SK-N-SH (cell line): ENCODE measurements around the gene MAP7.

ENCODE experiments used
- CTCF ChIP-seq: fragments of 200-600 bp; sonication (generic); IDR thresholded peaks from 2 replicates; pipeline ENCODE4 v1.6.1; 2017; ENCODE audit warnings: antibody characterized with exemption, mild to moderate bottlenecking, moderate library complexity
- EP300 ChIP-seq, 2 experiments: IDR thresholded peaks; 2 replicates each; pipeline versions ENCODE4 v1.4.0 to v1.6.1; 2012; ENCODE audit warnings: borderline replicate concordance in 1 of 2, low read depth in 1 of 2, low read length in 1 of 2
- GABPA ChIP-seq: IDR thresholded peaks from 2 replicates; pipeline ENCODE4 v1.4.0; 2012; ENCODE audit warnings: low read depth, mild to moderate bottlenecking
- IRF3 ChIP-seq: fragments of 150-350 bp; IDR thresholded peaks from 2 replicates; pipeline ENCODE4 v1.6.1; 2016; ENCODE audit warnings: mild to moderate bottlenecking, low read depth, low read length
- MXI1 ChIP-seq: IDR thresholded peaks from 2 replicates; pipeline ENCODE4 v1.6.1; 2012; ENCODE audit warnings: mild to moderate bottlenecking, low read depth, low read length, improper control_type of control experiment
- REST ChIP-seq: IDR thresholded peaks from 2 replicates; pipeline ENCODE4 v1.6.1; 2012; ENCODE audit warnings: mild to moderate bottlenecking, low read depth, low read length, moderate library complexity
- SIN3A ChIP-seq: IDR thresholded peaks from 2 replicates; pipeline ENCODE4 v1.6.1; 2012; ENCODE audit warnings: low read depth, mild to moderate bottlenecking, low read length, moderate library complexity, borderline replicate concordance
- TAF1 ChIP-seq: IDR thresholded peaks from 2 replicates; pipeline ENCODE4 v1.6.1; 2012; ENCODE audit warnings: low read depth, mild to moderate bottlenecking, low read length, moderate library complexity, borderline replicate concordance
- USF1 ChIP-seq: IDR thresholded peaks from 2 replicates; pipeline ENCODE4 v1.4.0; 2012; ENCODE audit warnings: low read depth, borderline replicate concordance

GRCh38 chr6:136427378-136427717, 122.9 kb downstream of the MAP7 start:
- TF ChIP-seq SIN3A, result no peak
- no peak for TF ChIP-seq GABPA
- TF ChIP-seq USF1, result no peak
- no peak for TF ChIP-seq CTCF
- no peak for TF ChIP-seq MXI1
- no peak for TF ChIP-seq IRF3
- TF ChIP-seq TAF1, result no peak
- TF ChIP-seq EP300 (IDR thresholded peaks at IDR 0.05; ENCODE audit: borderline replicate concordance in 1 of 2, low read depth in 1 of 2, low read length in 1 of 2), result no peak
- no peak for TF ChIP-seq REST
